Right forelimb (tissue), 1 donor: Measurements from ENCODE around the gene SARNP.
A peak's percentile ranks its signal among the peaks of the same experiment; 100 is the strongest.

Experiments used
- DNase-seq: peaks from one replicate; pipeline ENCODE4 v3.0.0-alpha.2; 2018

SARNP gene

GRCh38 chr12:55721601-55722213 lies 95.8 kb downstream of the SARNP start:
- DNase-seq, result no peak

GRCh38 chr12:55720894-55721444 lies 96.6 kb downstream of the SARNP start:
- DNase-seq, result peak; percentile 60

DNA sequence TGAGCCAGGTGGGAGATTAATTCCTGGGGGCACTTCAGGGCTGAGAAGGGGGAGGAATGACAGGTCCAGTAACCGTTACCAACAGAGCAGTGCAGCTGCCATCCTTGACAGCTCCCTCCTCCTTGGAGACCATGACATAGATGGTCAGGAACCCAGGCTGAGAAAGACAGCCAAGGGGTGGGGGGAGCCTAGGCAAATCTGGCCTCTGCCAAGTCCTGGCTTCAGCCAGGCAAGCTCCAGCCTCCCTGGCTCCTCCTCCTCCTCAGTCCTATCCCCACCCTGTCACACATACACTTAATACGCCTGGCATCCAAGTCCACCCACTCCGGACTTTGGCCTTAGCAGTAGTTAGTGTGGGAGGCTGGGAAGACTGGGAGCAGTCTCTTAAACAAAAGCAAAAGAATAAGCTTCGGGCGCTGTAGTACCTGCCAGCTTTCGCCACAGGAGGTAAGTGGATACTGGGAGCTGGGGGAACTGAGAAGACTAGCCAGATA lies 97.4 kb downstream of the SARNP start, which contains the start of gene RDH5:
TSS of gene RDH5 (plus strand) at position 323 of the 494 bp plus-strand sequence. CDS start 792 bp downstream, outside the sequence.
- peak; percentile 66 for DNase-seq

- no peak for DNase-seq
These were observed 98.2 kb downstream of the SARNP start for GRCh38 chr12:55719371-55719770.

DNA sequence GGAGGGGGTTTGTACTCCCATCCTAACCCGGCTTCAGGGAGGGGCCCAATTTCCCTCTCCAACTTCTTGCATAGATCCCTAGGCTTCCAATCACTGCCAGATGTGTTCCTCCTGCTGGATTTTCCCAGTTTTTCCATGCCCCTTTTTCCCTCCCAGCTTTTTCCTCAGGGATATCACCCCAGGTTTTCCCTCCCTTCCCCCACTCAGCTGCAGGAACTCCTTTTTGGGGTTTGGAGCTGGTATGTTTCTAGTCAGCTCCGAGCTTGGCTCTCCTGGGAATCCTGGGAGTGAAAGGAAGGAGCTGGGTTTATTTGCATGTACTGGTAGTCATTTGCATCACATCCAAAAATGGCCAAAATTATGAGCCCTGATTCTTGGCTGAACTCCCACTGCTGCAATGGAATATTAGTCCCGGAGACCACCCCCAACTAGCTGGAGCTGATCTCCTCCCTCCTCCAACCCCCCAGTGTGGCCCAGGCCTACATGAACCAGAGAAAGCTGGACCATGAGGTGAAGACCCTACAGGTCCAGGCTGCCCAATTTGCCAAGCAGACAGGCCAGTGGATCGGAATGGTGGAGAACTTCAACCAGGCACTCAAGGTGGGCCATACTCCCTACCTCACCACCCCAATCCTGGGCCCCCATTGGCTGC lies 98.8 kb downstream of the SARNP start:
- DNase-seq, result peak; percentile 55

- DNase-seq, result no peak
These were observed 99.5 kb downstream of the SARNP start for GRCh38 chr12:55718015-55718414.

GRCh38 chr12:55717011-55718007 lies 100.2 kb downstream of the SARNP start:
- peak; percentile 59 for DNase-seq

DNA sequence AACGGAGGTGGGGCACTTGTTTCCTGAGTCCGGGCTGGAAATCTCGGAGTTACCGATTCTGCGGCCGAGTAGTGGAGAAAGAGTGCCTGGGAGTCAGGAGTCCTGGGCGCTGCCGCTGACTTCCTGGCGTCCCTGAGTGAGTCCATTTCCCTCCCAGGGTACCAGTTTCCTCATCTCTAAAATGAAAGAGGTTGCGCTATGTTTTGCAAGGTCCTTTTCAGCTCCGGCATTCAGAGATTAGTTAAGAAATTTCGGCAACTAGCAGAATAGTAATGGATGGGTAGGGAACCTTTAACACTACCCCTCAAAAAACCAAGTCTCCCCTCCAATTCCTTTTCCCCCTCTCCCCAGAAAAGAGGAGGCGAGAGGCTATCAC lies 101.0 kb downstream of the SARNP start:
- DNase-seq, result no peak

- DNase-seq, result peak; percentile 96
These were observed 101.5 kb downstream of the SARNP start, which contains the start of gene BLOC1S1 for GRCh38 chr12:55715833-55716581. TSS of gene BLOC1S1 (plus strand) at chr12:55716046. CDS start at chr12:55716052, 6 bp downstream.

DNA sequence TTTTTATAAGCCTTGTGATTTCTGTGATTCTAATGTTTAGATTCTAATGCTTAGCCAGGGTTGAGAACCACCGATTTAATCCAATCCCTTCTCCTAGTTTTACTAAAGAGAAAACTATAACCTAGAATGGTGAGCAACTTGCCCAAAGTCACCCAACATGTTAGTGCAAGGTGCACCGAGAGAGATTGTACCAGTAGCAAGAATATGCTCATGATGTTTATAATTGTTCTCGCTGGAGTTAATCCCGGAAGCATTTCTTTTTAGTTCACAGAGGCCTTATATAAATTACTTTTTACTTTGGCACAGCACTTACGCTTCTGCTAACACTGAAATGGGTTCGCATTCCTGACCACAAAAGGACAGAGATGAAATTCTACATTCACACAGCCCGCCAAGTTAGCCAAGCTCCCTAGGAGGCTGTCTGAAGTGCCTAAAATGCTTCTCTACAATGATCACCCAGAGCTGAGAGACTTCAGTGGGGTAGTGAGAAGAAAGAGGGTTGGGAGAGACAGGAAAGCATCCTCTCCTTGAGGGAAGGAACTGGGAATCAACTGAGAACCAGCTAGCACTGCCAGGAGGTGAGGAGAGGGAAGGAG lies 102.3 kb downstream of the SARNP start:
- no peak for DNase-seq

- no peak for DNase-seq
These were observed 103.8 kb downstream of the SARNP start for GRCh38 chr12:55713721-55714120.

GRCh38 chr12:55712700-55713415 lies 104.7 kb downstream of the SARNP start:
- no peak for DNase-seq

DNA sequence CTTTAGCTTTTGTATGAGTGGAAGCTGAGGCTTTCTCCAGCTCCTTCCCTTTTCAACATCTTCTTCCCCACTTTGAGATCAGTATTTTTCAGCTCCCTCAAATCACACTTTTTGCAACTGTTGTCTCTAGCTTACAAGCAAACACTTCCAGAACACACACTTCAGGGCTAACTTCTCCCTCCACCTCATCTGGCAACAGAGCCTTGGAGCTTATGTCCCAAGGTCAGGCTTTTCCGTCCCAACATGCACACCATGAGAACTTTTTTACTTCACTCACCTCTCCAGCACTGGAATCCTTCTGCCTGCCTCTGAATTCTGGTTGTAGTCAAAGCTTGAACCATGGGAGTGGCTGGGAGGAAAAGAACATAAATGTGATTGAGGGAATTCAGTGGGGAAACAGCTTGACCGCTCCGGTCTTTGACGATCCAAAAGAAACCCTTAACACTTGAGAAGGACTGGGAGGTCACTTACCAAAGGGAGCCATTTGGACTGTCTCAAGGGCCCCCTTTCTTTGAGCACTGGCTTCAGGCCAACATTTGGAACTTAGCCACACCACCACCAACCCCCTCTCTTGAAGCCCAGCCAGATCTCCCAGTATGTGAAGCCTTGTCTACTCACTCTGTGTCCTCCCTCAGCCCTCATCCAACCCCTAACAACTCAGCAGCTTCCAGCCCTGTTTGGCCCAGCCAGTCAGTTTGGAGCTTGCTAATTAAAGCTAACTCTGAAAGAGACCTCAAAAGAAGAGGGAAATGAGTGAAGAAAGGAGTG lies 105.6 kb downstream of the SARNP start:
- peak; percentile 57 for DNase-seq

DNA sequence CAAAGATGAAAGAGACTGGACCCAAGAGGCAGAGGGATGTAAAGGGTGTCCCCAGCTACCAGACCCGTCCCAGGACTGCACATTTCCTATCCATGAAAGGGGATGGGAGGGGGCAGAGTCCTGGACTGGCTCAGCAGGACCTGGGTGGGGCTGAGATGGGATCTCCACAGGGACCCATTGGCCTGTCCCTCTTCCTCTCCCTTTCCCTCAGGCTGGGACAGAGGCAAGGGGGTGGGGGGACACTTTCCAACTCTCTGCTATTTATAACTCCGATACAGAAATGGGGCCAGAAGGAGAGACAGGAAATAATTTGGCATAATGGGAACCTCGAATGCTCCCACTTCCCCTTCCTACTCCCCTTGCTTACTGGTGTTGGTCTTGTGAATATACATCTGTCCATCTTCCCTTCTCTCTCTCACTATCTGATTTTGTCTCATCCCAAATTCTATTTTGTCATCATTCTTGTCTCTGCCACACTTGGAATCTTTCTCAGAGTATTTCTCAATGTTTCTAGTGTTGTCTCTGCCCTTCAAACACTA lies 108.8 kb downstream of the SARNP start:
- DNase-seq, result no peak

- peak; percentile 81 for DNase-seq
These were observed 109.5 kb downstream of the SARNP start, which contains the start of gene ITGA7 for GRCh38 chr12:55707841-55708694. TSS of gene ITGA7 (minus strand) at chr12:55707904. CDS start at chr12:55707682, 222 bp downstream.
